Epithelial cell of esophagus (primary cell): Measurements from ENCODE around the gene DNAJC5.
"Not testable (repeated sequence)": the region's sequence is repeated elsewhere in the genome, so short reads cannot be mapped to it uniquely, and the experiment has no call there.

Experiments used
- DNase-seq: peaks from one replicate; pipeline ENCODE4 v3.0.0; 2010; ENCODE audit warnings: low read depth
- H3K4me3 ChIP-seq: 2 replicates; pipeline ENCODE4 v1.5.1; 2011; ENCODE audit warnings: mild to moderate bottlenecking, low read length, control low read depth
- TF ChIP-seq, protein P1 (sequence below): IDR thresholded peaks from 2 replicates; pipeline ENCODE4 v1.5.1; 2011; ENCODE audit warnings: low read depth, mild to moderate bottlenecking, low read length, control low read depth, inconsistent platforms; ENCODE audit not compliant: insufficient read depth; ENCODE audit errors: missing control alignments

Gene DNAJC5

DNA sequence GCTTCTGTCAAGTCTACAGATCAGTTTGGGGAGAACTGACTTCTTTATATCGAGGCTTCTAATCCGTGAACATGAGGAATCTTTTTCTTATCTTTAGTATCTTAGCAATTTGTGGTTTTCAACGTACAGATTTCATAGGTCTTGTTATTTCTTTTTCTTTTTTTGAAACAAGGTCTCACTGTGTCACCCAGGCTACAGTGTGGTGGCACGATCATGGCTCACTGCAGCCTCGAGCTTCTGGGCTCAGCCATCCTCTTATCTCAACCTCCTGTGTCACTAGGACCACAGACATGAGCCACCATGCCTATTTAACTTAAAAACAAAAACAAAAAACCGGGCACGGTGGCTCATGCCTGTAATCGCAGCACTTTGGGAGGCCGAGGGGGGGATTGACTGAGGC, 29.3 kb downstream of the DNAJC5 start:
- H3K4me3 ChIP-seq = no peak overlapping the region
- DNase-seq = no peak
- TF ChIP-seq, protein P1, sequence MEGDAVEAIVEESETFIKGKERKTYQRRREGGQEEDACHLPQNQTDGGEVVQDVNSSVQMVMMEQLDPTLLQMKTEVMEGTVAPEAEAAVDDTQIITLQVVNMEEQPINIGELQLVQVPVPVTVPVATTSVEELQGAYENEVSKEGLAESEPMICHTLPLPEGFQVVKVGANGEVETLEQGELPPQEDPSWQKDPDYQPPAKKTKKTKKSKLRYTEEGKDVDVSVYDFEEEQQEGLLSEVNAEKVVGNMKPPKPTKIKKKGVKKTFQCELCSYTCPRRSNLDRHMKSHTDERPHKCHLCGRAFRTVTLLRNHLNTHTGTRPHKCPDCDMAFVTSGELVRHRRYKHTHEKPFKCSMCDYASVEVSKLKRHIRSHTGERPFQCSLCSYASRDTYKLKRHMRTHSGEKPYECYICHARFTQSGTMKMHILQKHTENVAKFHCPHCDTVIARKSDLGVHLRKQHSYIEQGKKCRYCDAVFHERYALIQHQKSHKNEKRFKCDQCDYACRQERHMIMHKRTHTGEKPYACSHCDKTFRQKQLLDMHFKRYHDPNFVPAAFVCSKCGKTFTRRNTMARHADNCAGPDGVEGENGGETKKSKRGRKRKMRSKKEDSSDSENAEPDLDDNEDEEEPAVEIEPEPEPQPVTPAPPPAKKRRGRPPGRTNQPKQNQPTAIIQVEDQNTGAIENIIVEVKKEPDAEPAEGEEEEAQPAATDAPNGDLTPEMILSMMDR = no peak

DNA sequence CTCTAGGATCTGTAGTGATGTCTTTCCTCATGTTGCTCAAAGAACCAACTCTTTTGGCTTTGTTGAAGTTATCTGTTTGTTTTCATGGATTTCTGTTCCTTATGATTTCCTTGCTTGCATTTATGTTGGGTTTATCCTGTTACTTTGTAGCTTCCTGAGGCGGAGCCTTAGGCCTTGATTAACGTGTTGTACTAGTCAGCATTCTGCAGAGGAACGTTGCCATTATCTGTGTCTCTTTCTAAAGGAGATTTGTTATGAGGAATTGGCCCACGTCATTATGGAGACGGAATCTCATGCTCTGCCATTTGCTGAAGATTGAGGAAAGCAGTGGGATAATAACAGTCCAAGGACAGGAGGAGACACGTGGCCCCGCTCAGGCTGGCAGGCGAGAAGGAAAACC, 31.4 kb downstream of the DNAJC5 start:
- TF ChIP-seq, protein P1 = no peak
- no peak overlapping the region for H3K4me3 ChIP-seq
- DNase-seq = no peak

DNA sequence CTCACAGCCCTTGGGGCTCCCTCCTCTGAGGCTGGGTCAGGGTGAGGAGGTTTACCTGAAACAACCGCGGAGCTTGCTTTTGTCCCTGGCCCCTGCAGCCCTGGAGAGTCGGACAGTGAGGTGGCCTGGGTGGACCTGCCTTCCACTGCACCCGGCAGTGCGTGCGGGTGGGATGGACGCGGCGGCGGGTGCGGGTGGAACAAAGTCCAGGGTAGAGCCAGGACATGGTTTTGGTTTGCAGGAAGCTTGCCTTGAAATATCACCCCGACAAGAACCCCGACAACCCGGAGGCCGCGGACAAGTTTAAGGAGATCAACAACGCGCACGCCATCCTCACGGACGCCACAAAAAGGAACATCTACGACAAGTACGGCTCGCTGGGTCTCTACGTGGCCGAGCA, 34.1 kb downstream of the DNAJC5 start:
- H3K4me3 ChIP-seq = no peak overlapping the region
- no peak for DNase-seq

DNA sequence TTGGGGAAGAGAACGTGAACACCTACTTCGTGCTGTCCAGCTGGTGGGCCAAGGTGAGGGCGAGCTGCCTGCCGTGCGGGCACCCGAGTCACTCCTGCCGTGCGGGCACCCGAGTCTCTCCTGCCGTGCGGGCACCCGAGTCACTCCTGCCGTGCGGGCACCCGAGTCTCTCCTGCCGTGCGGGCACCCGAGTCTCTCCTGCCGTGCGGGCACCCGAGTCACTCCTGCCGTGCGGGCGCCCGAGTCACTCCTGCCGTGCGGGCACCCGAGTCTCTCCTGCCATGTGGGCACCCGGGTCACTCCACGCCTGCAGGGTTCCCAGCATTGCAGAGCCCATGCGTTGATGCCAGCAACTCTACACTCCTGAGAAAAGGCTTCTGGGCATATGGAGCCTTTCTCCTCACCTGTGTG, 34.6 kb downstream of the DNAJC5 start:
- H3K4me3 ChIP-seq, DNase-seq: not testable (repeated sequence)

More for the DNA sequence above, 34.1 kb downstream of the DNAJC5 start:
- TF ChIP-seq, protein P1 = no peak

DNA sequence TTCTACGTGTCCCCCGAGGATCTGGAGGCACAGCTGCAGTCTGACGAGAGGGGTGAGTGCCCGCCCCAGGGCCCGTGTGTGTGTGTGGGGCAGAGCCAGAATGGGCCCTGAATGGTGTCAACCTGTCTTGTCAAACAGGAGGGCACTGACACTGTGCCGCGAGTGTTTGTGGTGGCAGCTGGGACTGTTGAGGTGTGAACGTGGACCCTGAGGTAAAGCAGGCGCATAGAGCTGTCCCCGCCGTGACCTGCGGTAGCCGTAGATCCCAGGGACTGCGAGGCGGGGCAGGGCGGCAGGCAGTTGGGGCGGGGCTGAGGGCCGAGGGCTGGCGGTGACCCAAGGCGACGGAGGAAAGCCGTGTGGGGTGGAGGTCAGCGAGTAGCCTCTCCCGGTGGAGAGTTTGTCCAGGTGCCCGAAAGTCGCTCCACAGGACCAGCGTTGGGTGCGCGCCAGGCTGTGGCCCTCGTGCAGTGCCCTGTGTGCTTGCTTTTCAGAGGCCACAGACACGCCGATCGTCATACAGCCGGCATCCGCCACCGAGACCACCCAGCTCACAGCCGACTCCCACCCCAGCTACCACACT, 36.1 kb downstream of the DNAJC5 start:
- no peak overlapping the region for H3K4me3 ChIP-seq
- TF ChIP-seq, protein P1 = no peak

DNA sequence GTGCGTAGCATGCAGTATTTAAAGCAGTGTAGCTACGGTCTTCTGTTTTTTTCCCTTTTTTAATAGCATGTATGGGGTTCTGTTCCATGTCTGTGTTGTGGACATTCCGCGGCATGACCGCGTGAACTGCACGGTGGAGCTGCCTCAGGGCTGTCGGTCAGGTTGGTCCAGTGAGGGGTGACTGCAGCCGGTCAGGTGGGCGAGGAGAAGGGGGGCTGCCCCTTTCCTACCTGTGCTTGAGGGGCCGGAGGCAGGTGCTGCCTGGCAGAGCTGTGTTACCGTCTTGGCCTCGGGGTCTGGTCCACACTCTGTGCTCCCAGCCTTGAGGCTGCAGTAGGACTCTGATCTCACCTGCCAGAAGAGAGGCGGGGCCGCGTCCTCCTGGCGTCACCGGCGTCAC, 36.8 kb downstream of the DNAJC5 start:
- TF ChIP-seq, protein P1 = no peak
- DNase-seq = no peak
- no peak overlapping the region for H3K4me3 ChIP-seq

More for the DNA sequence above, 36.1 kb downstream of the DNAJC5 start:
- no peak for DNase-seq

DNA sequence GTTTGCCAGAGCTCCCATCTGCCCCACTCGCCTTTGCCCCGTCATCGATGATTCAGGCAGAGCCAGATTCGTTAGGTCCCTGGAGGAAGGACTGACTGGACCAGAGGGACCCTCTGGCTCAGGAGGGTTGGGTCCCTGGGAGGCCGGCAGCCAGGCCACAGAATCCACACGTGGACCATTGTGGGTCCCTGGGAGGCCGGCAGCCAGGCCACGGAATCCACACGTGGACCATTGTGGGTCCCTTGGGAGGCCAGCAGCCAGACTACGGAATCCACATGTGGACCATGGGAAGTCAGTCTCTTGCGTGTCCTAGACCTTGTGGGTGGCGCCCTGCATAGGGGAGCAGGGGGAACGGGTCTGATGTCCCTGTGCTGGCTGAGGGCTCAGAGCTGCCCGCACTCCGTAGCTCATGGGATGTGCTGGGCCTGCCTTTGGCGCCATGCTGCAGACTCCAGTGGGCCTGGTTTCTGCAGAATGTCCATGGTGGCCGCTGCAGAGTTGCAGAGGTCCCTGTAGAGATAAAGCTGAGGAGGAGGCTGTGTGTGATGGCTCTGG, 37.8 kb downstream of the DNAJC5 start:
- DNase-seq = no peak
- no peak overlapping the region for H3K4me3 ChIP-seq
- TF ChIP-seq, protein P1 = no peak
